ENCODE measurements around the gene ASIC4. TPM values are rescaled to one million over a fixed set of nuclear protein-coding genes. Genes with fewer than 3 reads are reported as not detected.
A peak's percentile ranks its signal among the peaks of the same experiment; 100 is the strongest.

ASIC4 gene
- total RNA-seq, 1 donor from 2014 or later, result 0.26 TPM

- TF ChIP-seq, protein P1, sequence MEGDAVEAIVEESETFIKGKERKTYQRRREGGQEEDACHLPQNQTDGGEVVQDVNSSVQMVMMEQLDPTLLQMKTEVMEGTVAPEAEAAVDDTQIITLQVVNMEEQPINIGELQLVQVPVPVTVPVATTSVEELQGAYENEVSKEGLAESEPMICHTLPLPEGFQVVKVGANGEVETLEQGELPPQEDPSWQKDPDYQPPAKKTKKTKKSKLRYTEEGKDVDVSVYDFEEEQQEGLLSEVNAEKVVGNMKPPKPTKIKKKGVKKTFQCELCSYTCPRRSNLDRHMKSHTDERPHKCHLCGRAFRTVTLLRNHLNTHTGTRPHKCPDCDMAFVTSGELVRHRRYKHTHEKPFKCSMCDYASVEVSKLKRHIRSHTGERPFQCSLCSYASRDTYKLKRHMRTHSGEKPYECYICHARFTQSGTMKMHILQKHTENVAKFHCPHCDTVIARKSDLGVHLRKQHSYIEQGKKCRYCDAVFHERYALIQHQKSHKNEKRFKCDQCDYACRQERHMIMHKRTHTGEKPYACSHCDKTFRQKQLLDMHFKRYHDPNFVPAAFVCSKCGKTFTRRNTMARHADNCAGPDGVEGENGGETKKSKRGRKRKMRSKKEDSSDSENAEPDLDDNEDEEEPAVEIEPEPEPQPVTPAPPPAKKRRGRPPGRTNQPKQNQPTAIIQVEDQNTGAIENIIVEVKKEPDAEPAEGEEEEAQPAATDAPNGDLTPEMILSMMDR (IDR thresholded peaks at IDR 0.05), result peak; percentile 87
- TF ChIP-seq EZH2 (IDR thresholded peaks at IDR 0.05), result peak; percentile 40
- no peak for TF ChIP-seq EZH2phosphoT487 (IDR thresholded peaks at IDR 0.05)
- H4K20me1 ChIP-seq (ENCODE audit: low read depth), result no peaks in the 10 kb centered on the region
- H3K4me1 ChIP-seq, result peaks cover 5% of the 10 kb centered on the region
- H3K4me1 Mint-ChIP-seq, result peaks cover 25% of the 10 kb centered on the region
- H3F3A ChIP-seq (ENCODE audit: low read depth), result no peaks in the 10 kb centered on the region
- H3K27ac Mint-ChIP-seq, result no peak overlapping the region
- no peaks in the 10 kb centered on the region for H3K9me3 ChIP-seq (ENCODE audit: low read depth)
- H3K9ac ChIP-seq, result no peak overlapping the region
- peak overlapping the region; percentile 88 for H3K4me2 ChIP-seq
- peak overlapping the region; percentile 78 for H3K4me3 Mint-ChIP-seq
- H2AFZ ChIP-seq (replicated peaks), result peak overlapping the region; percentile 67
- no peaks in the 10 kb centered on the region for H3K36me3 Mint-ChIP-seq
- H3K36me3 ChIP-seq, result no peaks in the 10 kb centered on the region
- no peaks in the 10 kb centered on the region for H3K79me2 ChIP-seq (ENCODE audit: low read depth)
- H3K4me3 ChIP-seq, result peak overlapping the region; percentile 53
- peaks cover 2% of the 10 kb centered on the region for H3K9me3 Mint-ChIP-seq
- DNase-seq (ENCODE audit: low spot score), result peak; percentile 79
- no peak overlapping the region for H3K27ac ChIP-seq
- H3K27me3 Mint-ChIP-seq (ENCODE audit: insufficient read depth, low read depth), result peaks cover 6% of the 10 kb centered on the region
- H3K27me3 ChIP-seq, result peaks cover 8% of the 10 kb centered on the region
Observed at GRCh38 chr2:219475697-219476651, 38.3 kb upstream of the ASIC4 start.

DNA sequence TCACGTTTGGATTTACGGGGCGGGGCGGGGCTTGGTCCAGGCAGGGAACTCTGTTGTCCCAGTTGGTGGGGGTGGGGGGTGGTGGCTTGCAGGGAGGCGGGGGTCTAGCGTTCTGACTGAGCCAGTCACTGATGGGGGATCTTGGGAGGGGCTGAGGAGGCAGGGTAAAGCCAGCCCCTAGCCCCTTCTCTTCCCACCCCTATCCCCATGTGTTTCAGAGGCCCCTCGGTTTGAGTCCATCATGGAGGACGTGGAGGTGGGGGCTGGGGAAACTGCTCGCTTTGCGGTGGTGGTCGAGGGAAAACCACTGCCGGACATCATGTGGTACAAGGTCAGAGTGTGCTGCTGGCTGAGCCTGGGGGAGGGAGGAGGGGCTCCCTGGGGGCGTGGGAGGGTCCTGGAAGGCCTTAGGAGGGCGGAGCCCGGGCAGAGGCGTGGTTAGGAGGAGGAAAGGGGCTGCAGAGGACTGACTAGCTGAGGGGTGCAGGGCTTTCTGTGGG lies 37.6 kb upstream of the ASIC4 start:
- Histone ChIP-seq H3K9me3 (ENCODE audit: low read depth) (no peaks in the 10 kb centered on the region), H3K36me3 (no peaks in the 10 kb centered on the region), H3K79me2 (ENCODE audit: low read depth) (no peaks in the 10 kb centered on the region), H2AFZ (replicated peaks) (peak overlapping the region; percentile 67), H3K4me2 (peak overlapping the region; percentile 88), H4K20me1 (ENCODE audit: low read depth) (no peaks in the 10 kb centered on the region), H3K4me3 (peak overlapping the region; percentile 53), H3K27me3 (peaks cover 15% of the 10 kb centered on the region), H3K27ac (no peak overlapping the region), H3F3A (ENCODE audit: low read depth) (no peaks in the 10 kb centered on the region), H3K4me1 (peaks cover 5% of the 10 kb centered on the region), H3K9ac (no peak overlapping the region)
- Mint-ChIP-seq H3K27me3 (ENCODE audit: insufficient read depth, low read depth) (peaks cover 4% of the 10 kb centered on the region), H3K36me3 (peaks cover 3% of the 10 kb centered on the region), H3K27ac (peak overlapping the region; percentile 29), H3K4me3 (peak overlapping the region; percentile 78), H3K4me1 (peaks cover 24% of the 10 kb centered on the region), H3K9me3 (peaks cover under 1% of the 10 kb centered on the region)
- no peak for TF ChIP-seq EZH2 (IDR thresholded peaks at IDR 0.05)
- TF ChIP-seq EZH2phosphoT487 (IDR thresholded peaks at IDR 0.05), result no peak
- TF ChIP-seq, protein P1 (IDR thresholded peaks at IDR 0.05), result no peak
- peak; percentile 85 for DNase-seq (ENCODE audit: low spot score)

- no peaks in the 10 kb centered on the region for H4K20me1 ChIP-seq (ENCODE audit: low read depth)
- Mint-ChIP-seq H3K4me1 (peaks cover 28% of the 10 kb centered on the region), H3K9me3 (no peaks in the 10 kb centered on the region), H3K27me3 (ENCODE audit: insufficient read depth, low read depth) (peaks cover 7% of the 10 kb centered on the region), H3K4me3 (peak overlapping the region; percentile 78), H3K36me3 (peaks cover 3% of the 10 kb centered on the region), H3K27ac (peak overlapping the region; percentile 29)
- no peaks in the 10 kb centered on the region for H3F3A ChIP-seq (ENCODE audit: low read depth)
- peaks cover 19% of the 10 kb centered on the region for H3K27me3 ChIP-seq
- peak overlapping the region; percentile 53 for H3K4me3 ChIP-seq
- H3K27ac ChIP-seq, result no peak overlapping the region
- TF ChIP-seq, protein P1 (IDR thresholded peaks at IDR 0.05), result no peak
- TF ChIP-seq EZH2 (IDR thresholded peaks at IDR 0.05), result no peak
- TF ChIP-seq EZH2phosphoT487 (IDR thresholded peaks at IDR 0.05), result no peak
- H3K9ac ChIP-seq, result no peak overlapping the region
- H3K36me3 ChIP-seq, result no peaks in the 10 kb centered on the region
- no peak for DNase-seq (ENCODE audit: low spot score)
- H3K9me3 ChIP-seq (ENCODE audit: low read depth), result no peaks in the 10 kb centered on the region
- H3K4me1 ChIP-seq, result peaks cover 5% of the 10 kb centered on the region
- peak overlapping the region; percentile 67 for H2AFZ ChIP-seq (replicated peaks)
- H3K4me2 ChIP-seq, result peak overlapping the region; percentile 88
- H3K79me2 ChIP-seq (ENCODE audit: low read depth), result no peaks in the 10 kb centered on the region
Observed at GRCh38 chr2:219477179-219477578, 37.1 kb upstream of the ASIC4 start.

Data from neural progenitor cell (in vitro differentiated cells).